ENCODE results near the gene ZFYVE28. TPM values are rescaled to one million over a fixed set of nuclear protein-coding genes. Genes with fewer than 3 reads are reported as not detected.
A peak's percentile ranks its signal among the peaks of the same experiment; 100 is the strongest.

The ZFYVE28 gene
- total RNA-seq, 2 donors from 2014 or later, result 29.6 to 31.6 TPM

DNA sequence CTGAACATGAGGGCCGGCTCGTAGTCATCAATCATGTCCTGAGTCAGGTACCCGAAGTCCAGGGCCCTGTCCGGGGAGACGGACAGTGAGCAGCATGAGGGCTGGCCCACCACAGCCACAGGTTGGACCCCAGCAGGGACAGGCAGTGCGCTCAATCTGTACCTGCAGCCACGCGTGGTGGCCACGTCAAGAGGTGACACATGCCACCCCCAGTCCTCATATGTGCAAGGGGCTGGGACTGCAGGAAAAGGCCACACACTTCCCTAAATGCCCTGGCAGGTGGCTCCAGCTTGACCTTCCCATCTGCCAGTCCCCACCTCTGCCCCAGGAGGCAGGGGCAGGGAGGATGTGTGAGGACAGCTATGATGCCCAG lies 82.7 kb downstream of the ZFYVE28 start:
- intact Hi-C loops (cut with DNase I), result no loop called here

GRCh38 chr4:2334826-2335728 lies 83.4 kb downstream of the ZFYVE28 start:
- Histone ChIP-seq H3K27ac (no peak overlapping the region), H3K4me1 (peaks cover 7% of the 10 kb centered on the region), H3K36me3 (no peaks in the 10 kb centered on the region), H3K27me3 (no peaks in the 10 kb centered on the region), H3K9ac (ENCODE audit: low read depth in 2 of 2, low read length in 2 of 2) (no peak overlapping the region), H3K4me3 (no peak overlapping the region), H3K9me3 (no peaks in the 10 kb centered on the region)
- peak; percentile 15 for DNase-seq
- no peak for TF ChIP-seq CTCF (IDR thresholded peaks at IDR 0.05)
- intact Hi-C loops (cut with DNase I), result no loop called here

More for the DNA sequence above, 82.7 kb downstream of the ZFYVE28 start:
- H3K9ac ChIP-seq (ENCODE audit: low read depth in 2 of 2, low read length in 2 of 2), result no peak overlapping the region
- H3K27ac ChIP-seq, result no peak overlapping the region
- peaks cover 7% of the 10 kb centered on the region for H3K4me1 ChIP-seq
- H3K27me3 ChIP-seq, result no peaks in the 10 kb centered on the region
- H3K36me3 ChIP-seq, result no peaks in the 10 kb centered on the region
- DNase-seq, result peak; percentile 15
- H3K4me3 ChIP-seq, result no peak overlapping the region
- no peak for TF ChIP-seq CTCF (IDR thresholded peaks at IDR 0.05)
- H3K9me3 ChIP-seq, result no peaks in the 10 kb centered on the region

GRCh38 chr4:2333916-2334644 lies 84.4 kb downstream of the ZFYVE28 start:
- intact Hi-C loops (cut with DNase I), result no loop called here

GRCh38 chr4:2333356-2333841 lies 85.0 kb downstream of the ZFYVE28 start:
- no peak overlapping the region for H3K4me3 ChIP-seq
- H3K36me3 ChIP-seq, result no peaks in the 10 kb centered on the region
- peaks cover 7% of the 10 kb centered on the region for H3K4me1 ChIP-seq
- peak; percentile 65 for DNase-seq
- intact Hi-C loops (cut with DNase I), result no loop called here
- peak overlapping the region in 1 of 2 donors; percentile 43 for H3K9ac ChIP-seq (ENCODE audit: low read depth in 2 of 2, low read length in 2 of 2)
- H3K27me3 ChIP-seq, result no peaks in the 10 kb centered on the region
- no peak for TF ChIP-seq CTCF (IDR thresholded peaks at IDR 0.05)
- no peaks in the 10 kb centered on the region for H3K9me3 ChIP-seq
- H3K27ac ChIP-seq, result peak overlapping the region; percentile 27

More at GRCh38 chr4:2333916-2334644, 84.4 kb downstream of the ZFYVE28 start:
- Histone ChIP-seq H3K27ac (peak overlapping the region; percentile 27), H3K9me3 (no peaks in the 10 kb centered on the region), H3K4me1 (peaks cover 7% of the 10 kb centered on the region), H3K4me3 (no peak overlapping the region), H3K9ac (ENCODE audit: low read depth in 2 of 2, low read length in 2 of 2) (peak overlapping the region in 1 of 2 donors; percentile 43), H3K27me3 (no peaks in the 10 kb centered on the region), H3K36me3 (no peaks in the 10 kb centered on the region)
- peak; percentile 14 for DNase-seq
- TF ChIP-seq CTCF (IDR thresholded peaks at IDR 0.05), result no peak

GRCh38 chr4:2332976-2333319 lies 85.5 kb downstream of the ZFYVE28 start:
- H3K9me3 ChIP-seq, result no peaks in the 10 kb centered on the region
- no peaks in the 10 kb centered on the region for H3K36me3 ChIP-seq
- H3K4me1 ChIP-seq, result peaks cover 7% of the 10 kb centered on the region
- DNase-seq, result no peak
- H3K9ac ChIP-seq (ENCODE audit: low read depth in 2 of 2, low read length in 2 of 2), result no peak overlapping the region
- no peak for TF ChIP-seq CTCF (IDR thresholded peaks at IDR 0.05)
- H3K27ac ChIP-seq, result no peak overlapping the region
- no peak overlapping the region for H3K4me3 ChIP-seq
- intact Hi-C loops (cut with DNase I), result no loop called here
- no peaks in the 10 kb centered on the region for H3K27me3 ChIP-seq

Data from colonic mucosa (tissue), 4 donors.